ENCODE measurements around the gene CTNND2. TPM values are rescaled to one million over a fixed set of nuclear protein-coding genes. Genes with fewer than 3 reads are reported as not detected.

CTNND2 gene
- total RNA-seq, 2 experiments from 2014 or later = 0.20 TPM; not detected in 1

DNA sequence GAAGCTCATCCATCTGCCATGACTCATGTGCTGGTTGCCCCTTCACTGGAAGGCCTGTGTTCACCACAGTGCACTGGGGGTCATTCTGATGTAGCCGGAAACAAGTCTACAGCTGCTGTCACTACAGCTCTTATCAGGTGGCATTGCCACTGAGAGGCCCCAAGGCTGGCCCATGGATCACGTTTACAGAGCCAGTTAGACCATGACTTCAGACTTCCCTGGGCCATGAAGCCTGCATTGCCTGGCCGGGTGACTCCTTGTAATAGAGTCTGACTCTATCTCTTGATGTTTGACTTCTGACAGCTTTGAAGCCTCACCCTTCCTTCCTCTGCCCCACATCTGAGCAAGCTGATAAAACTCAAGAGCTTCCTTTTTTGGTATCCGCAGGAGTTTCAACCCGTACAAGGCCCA, 669.7 kb downstream of the CTNND2 start:
- TF ChIP-seq, protein P1, sequence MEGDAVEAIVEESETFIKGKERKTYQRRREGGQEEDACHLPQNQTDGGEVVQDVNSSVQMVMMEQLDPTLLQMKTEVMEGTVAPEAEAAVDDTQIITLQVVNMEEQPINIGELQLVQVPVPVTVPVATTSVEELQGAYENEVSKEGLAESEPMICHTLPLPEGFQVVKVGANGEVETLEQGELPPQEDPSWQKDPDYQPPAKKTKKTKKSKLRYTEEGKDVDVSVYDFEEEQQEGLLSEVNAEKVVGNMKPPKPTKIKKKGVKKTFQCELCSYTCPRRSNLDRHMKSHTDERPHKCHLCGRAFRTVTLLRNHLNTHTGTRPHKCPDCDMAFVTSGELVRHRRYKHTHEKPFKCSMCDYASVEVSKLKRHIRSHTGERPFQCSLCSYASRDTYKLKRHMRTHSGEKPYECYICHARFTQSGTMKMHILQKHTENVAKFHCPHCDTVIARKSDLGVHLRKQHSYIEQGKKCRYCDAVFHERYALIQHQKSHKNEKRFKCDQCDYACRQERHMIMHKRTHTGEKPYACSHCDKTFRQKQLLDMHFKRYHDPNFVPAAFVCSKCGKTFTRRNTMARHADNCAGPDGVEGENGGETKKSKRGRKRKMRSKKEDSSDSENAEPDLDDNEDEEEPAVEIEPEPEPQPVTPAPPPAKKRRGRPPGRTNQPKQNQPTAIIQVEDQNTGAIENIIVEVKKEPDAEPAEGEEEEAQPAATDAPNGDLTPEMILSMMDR (IDR thresholded peaks at IDR 0.05) = no peak
- no peaks in the 10 kb centered on the region for H3K36me3 Mint-ChIP-seq (ENCODE audit: low read depth)
- peak in 5 of 14 experiments; percentile 2 to 61 (median 27) for DNase-seq
- intact Hi-C loops (cut with DNase I, micrococcal nuclease) = no loop called here
- H3K4me1 ChIP-seq (ENCODE audit: insufficient read depth, low read length) = peaks cover 18% of the 10 kb centered on the region
- POLR2A ChIA-PET = no interaction called here
- CTCF ChIA-PET = interaction anchor here (0.6 kb wide), 1 partner anchor 9 kb away, joined by 3 read pairs; no protein-coding TSS in a partner anchor
- H3K27me3 Mint-ChIP-seq = no peaks in the 10 kb centered on the region
- no peaks in the 10 kb centered on the region for H3K36me3 ChIP-seq (ENCODE audit: insufficient read depth, low read length)
- no peak overlapping the region for H3K4me3 ChIP-seq (ENCODE audit: low read length)
- H3K27ac ChIP-seq (ENCODE audit: low read depth in 1 of 2, low read length in 2 of 2) = no peak overlapping the region
- peak overlapping the region; percentile 8 for H3K4me3 Mint-ChIP-seq
- H3K9me3 Mint-ChIP-seq = peaks cover 7% of the 10 kb centered on the region
- H3K27ac Mint-ChIP-seq = peak overlapping the region; percentile 65
- peaks cover 3 to 12% of the 10 kb centered on the region in 2 experiments for H3K9me3 ChIP-seq (ENCODE audit: control insufficient read depth in 1 of 2, insufficient read depth in 1 of 2, low read length in 2 of 2)
- ATAC-seq (ENCODE audit: poor library complexity) = peak; percentile 48
- H3K4me1 Mint-ChIP-seq (ENCODE audit: low read depth) = peaks cover 32% of the 10 kb centered on the region
- H3K27me3 ChIP-seq (ENCODE audit: control insufficient read depth in 1 of 2, insufficient read depth in 2 of 2, low read length in 2 of 2) = no peaks in the 10 kb centered on the region

- Histone ChIP-seq H3K27ac (ENCODE audit: low read depth in 1 of 2, low read length in 2 of 2) (no peak overlapping the region), H3K4me1 (ENCODE audit: insufficient read depth, low read length) (peaks cover 18% of the 10 kb centered on the region), H3K27me3 (ENCODE audit: control insufficient read depth in 1 of 2, insufficient read depth in 2 of 2, low read length in 2 of 2) (no peaks in the 10 kb centered on the region), H3K4me3 (ENCODE audit: low read length) (no peak overlapping the region), H3K36me3 (ENCODE audit: insufficient read depth, low read length) (no peaks in the 10 kb centered on the region), H3K9me3 (ENCODE audit: control insufficient read depth in 1 of 2, insufficient read depth in 1 of 2, low read length in 2 of 2) (peaks cover 3 to 10% of the 10 kb centered on the region in 2 experiments)
- no peaks in the 10 kb centered on the region for H3K27me3 Mint-ChIP-seq
- intact Hi-C loops (cut with DNase I, micrococcal nuclease) = no loop called here
- H3K4me1 Mint-ChIP-seq (ENCODE audit: low read depth) = peaks cover 30% of the 10 kb centered on the region
- no peak overlapping the region for H3K27ac Mint-ChIP-seq
- DNase-seq (no peak), ATAC-seq (ENCODE audit: poor library complexity) (no peak)
- TF ChIP-seq, protein P1 (IDR thresholded peaks at IDR 0.05) = no peak
- H3K36me3 Mint-ChIP-seq (ENCODE audit: low read depth) = no peaks in the 10 kb centered on the region
- H3K4me3 Mint-ChIP-seq = no peak overlapping the region
- ChIA-PET POLR2A (no interaction called here), CTCF (no interaction called here)
- peaks cover 9% of the 10 kb centered on the region for H3K9me3 Mint-ChIP-seq
Observed at GRCh38 chr5:11230890-11231289, 673.4 kb downstream of the CTNND2 start.

DNA sequence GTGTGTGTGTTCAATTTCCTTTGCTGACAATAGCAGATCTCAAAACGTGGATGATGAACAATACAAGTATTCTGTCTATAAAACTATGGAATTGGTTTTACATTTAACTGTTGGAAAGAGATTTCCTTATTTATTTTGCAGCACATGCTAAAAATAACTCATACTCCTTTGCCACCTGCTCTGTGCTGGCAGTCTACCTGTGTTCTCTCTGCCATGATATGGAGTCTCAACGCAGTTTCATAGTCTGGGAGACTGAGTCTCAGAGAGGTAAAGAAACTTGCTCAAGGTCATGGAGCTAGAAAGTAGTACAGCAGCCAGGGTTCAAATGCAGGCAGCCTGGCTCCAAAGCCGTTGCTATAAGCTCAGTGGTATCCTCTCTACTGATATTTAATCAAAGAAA, 677.2 kb downstream of the CTNND2 start:
- CTCF ChIA-PET = interaction anchor here (1.0 kb wide), 1 partner anchor 11 kb away, joined by 3 read pairs; no protein-coding TSS in a partner anchor
- POLR2A ChIA-PET = no interaction called here
- no peaks in the 10 kb centered on the region for H3K27me3 Mint-ChIP-seq
- H3K9me3 Mint-ChIP-seq = peaks cover 7% of the 10 kb centered on the region
- no peak overlapping the region for H3K4me3 ChIP-seq (ENCODE audit: low read length)
- H3K4me3 Mint-ChIP-seq = no peak overlapping the region
- no peak overlapping the region for H3K27ac ChIP-seq (ENCODE audit: low read depth in 1 of 2, low read length in 2 of 2)
- H3K36me3 Mint-ChIP-seq (ENCODE audit: low read depth) = no peaks in the 10 kb centered on the region
- H3K27me3 ChIP-seq (ENCODE audit: control insufficient read depth in 1 of 2, insufficient read depth in 2 of 2, low read length in 2 of 2) = no peaks in the 10 kb centered on the region
- ATAC-seq (ENCODE audit: poor library complexity) (no peak), DNase-seq (no peak)
- peaks cover 5% of the 10 kb centered on the region for H3K4me1 ChIP-seq (ENCODE audit: insufficient read depth, low read length)
- no peaks in the 10 kb centered on the region for H3K4me1 Mint-ChIP-seq (ENCODE audit: low read depth)
- TF ChIP-seq, protein P1 (IDR thresholded peaks at IDR 0.05) = no peak
- intact Hi-C loops (cut with DNase I, micrococcal nuclease) = no loop called here
- peaks cover 3 to 9% of the 10 kb centered on the region in 2 experiments for H3K9me3 ChIP-seq (ENCODE audit: control insufficient read depth in 1 of 2, insufficient read depth in 1 of 2, low read length in 2 of 2)
- no peaks in the 10 kb centered on the region for H3K36me3 ChIP-seq (ENCODE audit: insufficient read depth, low read length)
- H3K27ac Mint-ChIP-seq = no peak overlapping the region

Data from CD4-positive, alpha-beta T cell (primary cell).